ENCODE data around the gene MALL. TPM values are rescaled to one million over a fixed set of nuclear protein-coding genes. Genes with fewer than 3 reads are reported as not detected.
"Not testable (repeated sequence)": the region's sequence is repeated elsewhere in the genome, so short reads cannot be mapped to it uniquely, and the experiment has no call there.

Gene MALL
- 0.21 TPM in 1 of 2 replicates, not detected in the other for total RNA-seq
- not detected in 2 replicates for polyA plus RNA-seq

DNA sequence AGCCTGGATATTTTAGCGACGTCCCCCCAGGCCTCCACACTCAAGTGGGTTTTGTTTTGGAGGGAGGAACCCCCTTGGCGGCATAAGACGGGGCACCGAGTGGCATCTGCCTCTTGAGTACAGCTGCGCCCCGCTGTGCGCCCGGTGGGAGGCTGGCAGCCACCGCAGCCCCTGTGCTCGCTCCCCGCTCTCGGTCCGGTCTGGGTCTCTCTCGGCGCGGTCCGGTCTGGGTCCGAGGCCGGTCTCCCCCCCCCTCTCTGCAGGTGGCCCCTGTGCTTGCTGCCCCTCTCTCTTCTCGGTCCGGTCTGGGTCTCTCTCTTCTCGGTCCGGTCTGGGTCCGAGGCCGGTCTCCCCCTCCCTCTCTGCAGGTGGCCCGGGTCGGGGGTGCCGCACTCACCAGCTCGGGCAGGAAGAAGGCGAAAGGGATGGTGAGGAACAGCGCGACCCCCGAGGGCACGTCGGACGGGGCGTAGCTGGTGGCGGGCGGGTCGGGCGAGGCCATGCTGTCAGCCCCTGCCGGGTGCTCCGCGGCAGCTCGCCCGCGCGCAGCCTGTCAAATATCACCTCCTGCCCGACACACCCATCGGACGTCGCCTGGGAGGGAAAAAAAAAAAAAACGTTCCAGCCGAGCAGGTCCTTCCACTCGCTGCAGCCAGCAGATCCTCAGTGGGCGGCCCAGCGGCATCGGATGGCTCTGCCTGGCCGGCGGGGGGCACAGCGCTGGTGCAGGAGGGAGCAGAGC is at the start of gene MALL:
Gene MALL, minus strand, starts transcription at position 532 of the 742 bp plus-strand sequence. Its CDS starts 30 bp downstream, at position 502.
- H3K27me3 ChIP-seq, result peaks cover 79% of the 10 kb centered on the region
- TF ChIP-seq, protein P1, sequence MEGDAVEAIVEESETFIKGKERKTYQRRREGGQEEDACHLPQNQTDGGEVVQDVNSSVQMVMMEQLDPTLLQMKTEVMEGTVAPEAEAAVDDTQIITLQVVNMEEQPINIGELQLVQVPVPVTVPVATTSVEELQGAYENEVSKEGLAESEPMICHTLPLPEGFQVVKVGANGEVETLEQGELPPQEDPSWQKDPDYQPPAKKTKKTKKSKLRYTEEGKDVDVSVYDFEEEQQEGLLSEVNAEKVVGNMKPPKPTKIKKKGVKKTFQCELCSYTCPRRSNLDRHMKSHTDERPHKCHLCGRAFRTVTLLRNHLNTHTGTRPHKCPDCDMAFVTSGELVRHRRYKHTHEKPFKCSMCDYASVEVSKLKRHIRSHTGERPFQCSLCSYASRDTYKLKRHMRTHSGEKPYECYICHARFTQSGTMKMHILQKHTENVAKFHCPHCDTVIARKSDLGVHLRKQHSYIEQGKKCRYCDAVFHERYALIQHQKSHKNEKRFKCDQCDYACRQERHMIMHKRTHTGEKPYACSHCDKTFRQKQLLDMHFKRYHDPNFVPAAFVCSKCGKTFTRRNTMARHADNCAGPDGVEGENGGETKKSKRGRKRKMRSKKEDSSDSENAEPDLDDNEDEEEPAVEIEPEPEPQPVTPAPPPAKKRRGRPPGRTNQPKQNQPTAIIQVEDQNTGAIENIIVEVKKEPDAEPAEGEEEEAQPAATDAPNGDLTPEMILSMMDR (IDR thresholded peaks at IDR 0.05; ENCODE audit: low read depth, low read length), result no peak

DNA sequence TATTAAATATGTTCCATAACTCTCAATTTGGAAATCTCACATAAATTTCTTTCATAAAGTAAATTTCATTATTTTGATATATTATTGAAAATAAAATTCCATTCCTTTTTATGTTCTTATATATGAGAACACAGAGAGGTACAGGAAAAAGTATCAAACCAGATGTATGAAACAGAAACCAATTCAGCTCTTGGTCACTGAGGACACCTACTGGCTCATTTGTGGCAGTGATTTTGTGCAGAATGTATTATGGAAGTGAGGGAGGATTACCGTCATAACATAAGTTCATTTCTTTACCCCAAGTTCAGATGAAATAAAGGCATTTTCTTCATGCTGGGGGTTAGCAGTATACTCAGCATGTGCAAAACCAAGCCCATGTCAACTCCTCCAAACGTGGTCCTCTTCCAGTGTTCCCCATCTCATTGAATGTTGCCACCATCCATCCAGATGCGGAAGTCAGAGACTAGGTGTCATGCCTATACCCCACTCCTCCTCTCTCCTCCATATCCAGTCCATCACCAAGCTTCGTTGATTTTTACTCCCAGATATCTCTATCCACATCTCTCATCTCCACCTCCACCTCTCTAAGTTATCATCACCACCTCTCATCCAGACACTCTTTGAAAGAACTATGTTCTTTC is 41.7 kb upstream of the MALL start:
- H3K36me3 ChIP-seq, result peaks cover 3% of the 10 kb centered on the region
- no peak overlapping the region for H3K4me3 ChIP-seq
- H3K9me3 ChIP-seq (ENCODE audit: low read depth), result no peaks in the 10 kb centered on the region
- no peaks in the 10 kb centered on the region for H3K4me1 ChIP-seq (ENCODE audit: low read depth)
- peak; percentile 48 to 82 for DNase-seq (ENCODE audit: low read depth in 1 of 2, low spot score in 1 of 2)
- no peaks in the 10 kb centered on the region for H3K27me3 ChIP-seq
- no peak overlapping the region for H3K27ac ChIP-seq
- TF ChIP-seq, protein P1 (IDR thresholded peaks at IDR 0.05; ENCODE audit: low read depth, low read length), result peak; percentile 84

More for the DNA sequence above, at the start of gene MALL:
- no peaks in the 10 kb centered on the region for H3K9me3 ChIP-seq (ENCODE audit: low read depth)
- H3K27ac ChIP-seq, result no peak within 1 kb of the TSS
- peak in 1 of 2 donors; percentile 55 for DNase-seq (ENCODE audit: low read depth in 1 of 2, low spot score in 1 of 2)
- no peaks in the 10 kb centered on the region for H3K36me3 ChIP-seq
- H3K4me3 ChIP-seq, result no peak within 1 kb of the TSS
- H3K4me1 ChIP-seq (ENCODE audit: low read depth), result peaks cover 3% of the 10 kb centered on the region

DNA sequence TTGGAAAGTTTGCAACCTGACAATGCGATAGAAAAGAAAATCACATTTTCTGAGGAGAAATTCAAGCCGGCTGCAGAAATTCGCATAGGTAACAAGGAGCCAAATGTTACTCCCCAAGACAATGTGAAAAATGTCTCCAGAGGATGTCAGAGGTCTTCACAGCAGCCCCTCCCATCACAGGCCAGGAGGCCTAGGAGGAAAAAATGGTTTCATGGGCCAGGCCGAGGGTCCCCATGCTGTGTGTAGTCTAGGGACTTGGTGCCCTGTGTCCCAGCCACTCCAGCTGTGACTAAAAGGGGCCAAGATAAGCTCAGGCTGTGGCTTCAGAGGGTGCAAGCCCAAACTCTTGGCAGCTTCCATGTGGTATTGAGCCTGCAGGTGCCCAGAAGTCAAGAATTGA is 39.2 kb upstream of the MALL start:
- not testable (repeated sequence) for H3K4me3 ChIP-seq; H3K27me3 ChIP-seq; DNase-seq (ENCODE audit: low read depth in 1 of 2, low spot score in 1 of 2); H3K27ac ChIP-seq; H3K9me3 ChIP-seq (ENCODE audit: low read depth); H3K36me3 ChIP-seq; H3K4me1 ChIP-seq (ENCODE audit: low read depth)

DNA sequence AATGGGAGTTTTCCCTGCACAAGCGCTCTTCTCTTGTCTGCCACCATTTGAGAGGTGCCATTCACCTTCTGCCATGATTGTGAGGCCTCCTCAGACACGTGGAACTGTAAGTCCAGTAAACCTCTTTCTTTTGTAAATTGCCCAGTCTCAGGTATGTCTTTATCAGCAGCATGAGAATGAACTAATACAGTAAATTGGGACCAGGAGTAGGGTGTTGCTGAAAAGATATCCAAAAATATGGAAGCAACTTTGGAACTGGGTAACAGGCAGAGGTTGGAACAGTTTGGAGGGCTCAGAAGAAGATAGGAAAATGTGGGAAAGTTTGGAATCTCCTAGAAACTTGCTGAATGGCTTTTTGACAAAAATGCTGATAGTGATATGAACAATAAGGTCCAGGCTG is 38.6 kb upstream of the MALL start:
- H3K4me3 ChIP-seq; H3K27ac ChIP-seq; DNase-seq (ENCODE audit: low read depth in 1 of 2, low spot score in 1 of 2); H3K27me3 ChIP-seq; H3K9me3 ChIP-seq (ENCODE audit: low read depth); H3K36me3 ChIP-seq; H3K4me1 ChIP-seq (ENCODE audit: low read depth): not testable (repeated sequence)

DNA sequence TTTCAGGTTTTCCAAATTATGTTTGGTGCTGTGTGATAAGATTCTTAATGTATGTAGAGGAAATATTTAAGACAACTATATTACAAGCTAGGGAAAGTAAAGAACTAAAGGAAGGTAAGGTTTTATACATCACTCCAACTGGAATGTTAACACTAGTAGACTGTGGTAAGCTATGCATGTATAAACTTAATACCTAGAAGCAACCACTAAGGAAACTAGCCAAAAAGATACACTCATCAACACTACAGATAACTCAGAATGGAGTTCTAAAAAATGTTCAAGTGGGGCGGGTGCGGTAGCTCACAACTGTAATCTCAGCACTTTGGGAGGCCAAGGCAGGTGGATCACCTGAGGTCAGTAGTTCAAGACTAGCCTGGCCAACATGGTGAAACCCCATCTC is 37.8 kb upstream of the MALL start:
- H3K27ac ChIP-seq, result no peak overlapping the region
- H3K4me3 ChIP-seq, result no peak overlapping the region
- H3K27me3 ChIP-seq, result no peaks in the 10 kb centered on the region
- no peaks in the 10 kb centered on the region for H3K9me3 ChIP-seq (ENCODE audit: low read depth)
- no peaks in the 10 kb centered on the region for H3K4me1 ChIP-seq (ENCODE audit: low read depth)
- TF ChIP-seq, protein P1 (IDR thresholded peaks at IDR 0.05; ENCODE audit: low read depth, low read length), result no peak
- DNase-seq (ENCODE audit: low read depth in 1 of 2, low spot score in 1 of 2), result no peak
- H3K36me3 ChIP-seq, result no peaks in the 10 kb centered on the region

DNA sequence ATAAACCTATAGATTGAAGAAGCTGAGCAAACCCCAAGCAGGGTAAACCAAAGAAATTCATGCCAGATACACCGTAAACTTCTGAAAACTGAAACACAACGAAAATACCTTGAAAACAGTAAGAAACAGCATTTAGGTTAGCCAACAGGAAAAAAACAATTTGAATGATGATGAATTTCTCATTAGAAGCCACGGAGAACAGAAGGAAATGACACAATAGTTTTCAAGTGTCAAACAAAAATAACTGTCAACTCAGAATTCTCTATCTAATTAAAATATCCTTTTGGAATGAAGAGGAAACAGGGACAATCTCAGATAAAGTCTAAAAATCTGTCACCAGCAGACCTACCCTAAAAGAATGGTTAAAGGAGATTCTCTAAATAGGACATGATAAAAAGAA is 37.3 kb upstream of the MALL start:
- no peaks in the 10 kb centered on the region for H3K36me3 ChIP-seq
- no peak for DNase-seq (ENCODE audit: low read depth in 1 of 2, low spot score in 1 of 2)
- H3K9me3 ChIP-seq (ENCODE audit: low read depth), result no peaks in the 10 kb centered on the region
- H3K4me3 ChIP-seq, result no peak overlapping the region
- TF ChIP-seq, protein P1 (IDR thresholded peaks at IDR 0.05; ENCODE audit: low read depth, low read length), result no peak
- no peak overlapping the region for H3K27ac ChIP-seq
- H3K27me3 ChIP-seq, result no peaks in the 10 kb centered on the region
- no peaks in the 10 kb centered on the region for H3K4me1 ChIP-seq (ENCODE audit: low read depth)
